ENCODE data around the gene IL23A.
"Not testable (repeated sequence)": the region's sequence is repeated elsewhere in the genome, so short reads cannot be mapped to it uniquely, and the experiment has no call there.

DNA sequence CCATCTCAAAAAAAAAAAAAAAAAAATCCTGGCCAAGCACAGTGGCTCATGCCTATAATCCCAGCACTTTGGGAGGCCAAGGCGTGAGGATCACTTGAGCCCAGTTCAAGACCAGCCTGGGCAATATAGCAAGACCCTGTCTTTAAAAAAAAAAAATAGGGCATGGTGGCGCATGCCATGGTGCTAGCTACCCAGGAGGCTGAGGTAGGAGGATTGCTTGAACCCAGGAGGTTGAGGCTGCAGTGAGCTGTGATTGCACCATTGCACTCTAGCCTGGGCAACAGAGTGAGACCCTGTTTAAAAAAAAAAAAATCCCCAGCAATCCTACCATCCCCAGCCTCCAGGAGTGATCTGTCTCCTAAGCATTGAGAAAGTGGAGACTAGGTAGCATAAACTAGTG, 3.6 kb downstream of the IL23A start:
- TF ChIP-seq, protein P1, sequence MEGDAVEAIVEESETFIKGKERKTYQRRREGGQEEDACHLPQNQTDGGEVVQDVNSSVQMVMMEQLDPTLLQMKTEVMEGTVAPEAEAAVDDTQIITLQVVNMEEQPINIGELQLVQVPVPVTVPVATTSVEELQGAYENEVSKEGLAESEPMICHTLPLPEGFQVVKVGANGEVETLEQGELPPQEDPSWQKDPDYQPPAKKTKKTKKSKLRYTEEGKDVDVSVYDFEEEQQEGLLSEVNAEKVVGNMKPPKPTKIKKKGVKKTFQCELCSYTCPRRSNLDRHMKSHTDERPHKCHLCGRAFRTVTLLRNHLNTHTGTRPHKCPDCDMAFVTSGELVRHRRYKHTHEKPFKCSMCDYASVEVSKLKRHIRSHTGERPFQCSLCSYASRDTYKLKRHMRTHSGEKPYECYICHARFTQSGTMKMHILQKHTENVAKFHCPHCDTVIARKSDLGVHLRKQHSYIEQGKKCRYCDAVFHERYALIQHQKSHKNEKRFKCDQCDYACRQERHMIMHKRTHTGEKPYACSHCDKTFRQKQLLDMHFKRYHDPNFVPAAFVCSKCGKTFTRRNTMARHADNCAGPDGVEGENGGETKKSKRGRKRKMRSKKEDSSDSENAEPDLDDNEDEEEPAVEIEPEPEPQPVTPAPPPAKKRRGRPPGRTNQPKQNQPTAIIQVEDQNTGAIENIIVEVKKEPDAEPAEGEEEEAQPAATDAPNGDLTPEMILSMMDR (conservative IDR thresholded peaks at IDR 0.05; ENCODE audit: low read depth in 2 of 2), result not testable (repeated sequence)
- not testable (repeated sequence) for TF ChIP-seq REST (IDR thresholded peaks at IDR 0.05; ENCODE audit: unreplicated experiment); EZH2 (IDR thresholded peaks at IDR 0.05; ENCODE audit: low read depth, unreplicated experiment); CREB1 (CRISPR knock-in tag; IDR thresholded peaks at IDR 0.05; ENCODE audit: low read depth); ZNF331 (CRISPR knock-in tag; IDR thresholded peaks at IDR 0.05; ENCODE audit: low read depth); POLR2AphosphoS5 (IDR thresholded peaks at IDR 0.05; ENCODE audit: low read depth); EZH2phosphoT487 (IDR thresholded peaks at IDR 0.05; ENCODE audit: unreplicated experiment); ZNF114 (CRISPR knock-in tag; IDR thresholded peaks at IDR 0.05); NANOG (IDR thresholded peaks at IDR 0.05; ENCODE audit: borderline replicate concordance)
- TF ChIP-seq, protein P2, sequence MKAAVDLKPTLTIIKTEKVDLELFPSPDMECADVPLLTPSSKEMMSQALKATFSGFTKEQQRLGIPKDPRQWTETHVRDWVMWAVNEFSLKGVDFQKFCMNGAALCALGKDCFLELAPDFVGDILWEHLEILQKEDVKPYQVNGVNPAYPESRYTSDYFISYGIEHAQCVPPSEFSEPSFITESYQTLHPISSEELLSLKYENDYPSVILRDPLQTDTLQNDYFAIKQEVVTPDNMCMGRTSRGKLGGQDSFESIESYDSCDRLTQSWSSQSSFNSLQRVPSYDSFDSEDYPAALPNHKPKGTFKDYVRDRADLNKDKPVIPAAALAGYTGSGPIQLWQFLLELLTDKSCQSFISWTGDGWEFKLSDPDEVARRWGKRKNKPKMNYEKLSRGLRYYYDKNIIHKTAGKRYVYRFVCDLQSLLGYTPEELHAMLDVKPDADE (IDR thresholded peaks at IDR 0.05), result not testable (repeated sequence)
